H9 (cell line): ENCODE results near the gene LYPD1. TPM values are rescaled to one million over a fixed set of nuclear protein-coding genes. Genes with fewer than 3 reads are reported as not detected.

Source experiments
- DNase-seq: peaks from one replicate; pipeline ENCODE4 v3.0.0-alpha.2; 2017
- H2AFZ ChIP-seq: one replicate; pipeline ENCODE4 v1.6.1; 2013; ENCODE audit warnings: mild to moderate bottlenecking, low read length, control low read depth, moderate library complexity
- H2AK5ac ChIP-seq: 2 replicates; pipeline ENCODE4 v1.6.1; 2013; ENCODE audit warnings: low read length, control low read depth, mixed read lengths; ENCODE audit not compliant: insufficient read length
- H2BK120ac ChIP-seq: one replicate; pipeline ENCODE4 v1.6.1; 2013; ENCODE audit warnings: low read depth, mild to moderate bottlenecking, low read length, control low read depth, inconsistent platforms; ENCODE audit not compliant: poor library complexity, severe bottlenecking
- H2BK12ac ChIP-seq: 2 replicates; pipeline ENCODE4 v1.6.1; 2013; ENCODE audit warnings: low read length, control low read depth, mixed read lengths, low read depth; ENCODE audit not compliant: insufficient read length
- H2BK15ac ChIP-seq: 2 replicates; pipeline ENCODE4 v1.6.1; 2013; ENCODE audit warnings: low read depth, low read length, control low read depth
- H2BK20ac ChIP-seq: one replicate; pipeline ENCODE4 v1.6.1; 2013; ENCODE audit warnings: low read depth, mild to moderate bottlenecking, low read length, control low read depth, inconsistent platforms; ENCODE audit not compliant: poor library complexity, severe bottlenecking
- H2BK5ac ChIP-seq: 2 replicates; pipeline ENCODE4 v1.6.1; 2013; ENCODE audit warnings: low read length, control low read depth, mixed read lengths; ENCODE audit not compliant: insufficient read length
- H3K14ac ChIP-seq: 2 replicates; pipeline ENCODE4 v1.6.1; 2013; ENCODE audit warnings: low read length, control low read depth; ENCODE audit not compliant: insufficient read depth
- H3K18ac ChIP-seq: 2 replicates; pipeline ENCODE4 v1.6.1; 2013; ENCODE audit warnings: low read depth, mild to moderate bottlenecking, mixed read lengths, low read length, control low read depth; ENCODE audit not compliant: insufficient read length
- H3K23ac ChIP-seq: 2 replicates; pipeline ENCODE4 v1.6.1; 2013; ENCODE audit warnings: low read length, control low read depth, mixed read lengths, low read depth; ENCODE audit not compliant: insufficient read length
- H3K23me2 ChIP-seq: 2 replicates; pipeline ENCODE4 v1.6.1; 2013; ENCODE audit warnings: low read depth, mild to moderate bottlenecking, mixed read lengths, low read length, control low read depth; ENCODE audit not compliant: insufficient read length, poor library complexity, severe bottlenecking
- H3K27ac ChIP-seq: 2 replicates; pipeline ENCODE4 v1.5.1; 2013; ENCODE audit warnings: low read length, control low read depth, mixed read lengths, low read depth; ENCODE audit not compliant: insufficient read length
- H3K27me3 ChIP-seq: 2 replicates; pipeline ENCODE4 v1.6.1; 2013; ENCODE audit warnings: low read length, control low read depth, inconsistent platforms; ENCODE audit not compliant: insufficient read depth
- H3K4ac ChIP-seq: 2 replicates; pipeline ENCODE4 v1.6.1; 2013; ENCODE audit warnings: low read depth, mild to moderate bottlenecking, control low read depth, inconsistent platforms, low read length, moderate library complexity
- H3K4me1 ChIP-seq: 2 replicates; pipeline ENCODE4 v1.6.1; 2013; ENCODE audit warnings: low read length, control low read depth, inconsistent platforms; ENCODE audit not compliant: insufficient read depth
- H3K4me2 ChIP-seq: 2 replicates; pipeline ENCODE4 v1.6.1; 2013; ENCODE audit warnings: low read length, control low read depth, mixed read lengths; ENCODE audit not compliant: insufficient read length, insufficient read depth
- H3K56ac ChIP-seq: 2 replicates; pipeline ENCODE4 v1.6.1; 2013; ENCODE audit warnings: low read depth, mild to moderate bottlenecking, mixed read lengths, low read length, control low read depth; ENCODE audit not compliant: insufficient read length
- H3K79me1 ChIP-seq: 2 replicates; pipeline ENCODE4 v1.6.1; 2013; ENCODE audit warnings: low read depth, mild to moderate bottlenecking, moderate library complexity, low read length, control low read depth, inconsistent platforms; ENCODE audit not compliant: insufficient read depth, poor library complexity, severe bottlenecking
- H3K79me2 ChIP-seq: 2 replicates; pipeline ENCODE4 v1.6.1; 2013; ENCODE audit warnings: low read length, control low read depth, inconsistent platforms; ENCODE audit not compliant: insufficient read depth
- H3K9ac ChIP-seq: 2 replicates; pipeline ENCODE4 v1.6.1; 2013; ENCODE audit warnings: low read length, control low read depth, mixed read lengths; ENCODE audit not compliant: insufficient read length; ENCODE audit errors: extremely low read depth
- H3K9me3 ChIP-seq: one replicate; pipeline ENCODE4 v1.6.1; 2013; ENCODE audit warnings: low read depth, low read length, inconsistent platforms; ENCODE audit not compliant: control insufficient read depth
- H3T11ph ChIP-seq: one replicate; pipeline ENCODE4 v1.6.1; 2013; ENCODE audit warnings: mild to moderate bottlenecking, low read length, control low read depth, inconsistent platforms
- H4K20me1 ChIP-seq: one replicate; pipeline ENCODE4 v1.6.1; 2013; ENCODE audit not compliant: control insufficient read depth, insufficient read length, insufficient read depth
- H4K5ac ChIP-seq: 2 replicates; pipeline ENCODE4 v1.6.1; 2013; ENCODE audit warnings: low read depth, mild to moderate bottlenecking, mixed read lengths, low read length, control low read depth; ENCODE audit not compliant: insufficient read length
- H4K8ac ChIP-seq: replicated peaks from 2 replicates; pipeline ENCODE4 v1.6.1; 2013; ENCODE audit warnings: low read length, control low read depth, mixed read lengths, low read depth; ENCODE audit not compliant: insufficient read length
- H4K91ac ChIP-seq: 2 replicates; pipeline ENCODE4 v1.6.1; 2013; ENCODE audit warnings: low read depth, mild to moderate bottlenecking, moderate library complexity, mixed read lengths, low read length, control low read depth; ENCODE audit not compliant: insufficient read length
- H3K27ac Mint-ChIP-seq, 3 experiments: 2 replicates in 2 of 3; 3 replicates in 1 of 3; pipeline ENCODE4 v1.8.0; 2020 to 2021; ENCODE audit warnings: mixed read lengths in 3 of 3, mild to moderate bottlenecking in 1 of 3, moderate library complexity in 1 of 3
- H3K27me3 Mint-ChIP-seq: 2 replicates; pipeline ENCODE4 v1.8.0; 2021; ENCODE audit warnings: low read depth, mild to moderate bottlenecking, moderate library complexity, mixed read lengths
- H3K36me3 Mint-ChIP-seq, 3 experiments: 2 replicates in 2 of 3; 3 replicates in 1 of 3; pipeline ENCODE4 v1.8.0; 2020 to 2021; ENCODE audit warnings: low read depth in 3 of 3, mixed read lengths in 3 of 3; ENCODE audit not compliant: insufficient read depth in 1 of 3
- H3K4me1 Mint-ChIP-seq, 2 experiments: 2 replicates each; pipeline ENCODE4 v1.8.0; 2020; ENCODE audit warnings: mixed read lengths in 2 of 2
- H3K4me3 Mint-ChIP-seq, 2 experiments: 2 replicates in 1 of 2; 3 replicates in 1 of 2; pipeline ENCODE4 v1.8.0; 2020 to 2021; ENCODE audit warnings: mild to moderate bottlenecking in 2 of 2, mixed read lengths in 2 of 2, moderate library complexity in 1 of 2
- H3K9me3 Mint-ChIP-seq, 2 experiments: 2 replicates in 1 of 2; 3 replicates in 1 of 2; pipeline ENCODE4 v1.8.0; 2020; ENCODE audit warnings: mild to moderate bottlenecking in 2 of 2, mixed read lengths in 2 of 2, moderate library complexity in 1 of 2
- WGBS: extraction: QIAGEN DNeasy Blood & Tissue Kit; methylation state at CpG from one replicate; pipeline ENCODE4 v1.1.7; 2013; ENCODE audit warnings: missing lambda C conversion rate, low lambda C conversion rate, mixed read lengths; ENCODE audit not compliant: insufficient read length; ENCODE audit errors: extremely low coverage; 5-methylcytosine and 5-hydroxymethylcytosine counted together
- total RNA-seq: library from RNA; stranded (reverse); gene quantifications from 2 replicates; pipeline ENCODE4 v1.2.1, GENCODE V29; 2021
- TF ChIP-seq, protein P1 (sequence below): fragments of 200-600 bp; sonication (generic); conservative IDR thresholded peaks from 3 replicates; pipeline ENCODE4 v1.8.0; 2021; ENCODE audit warnings: antibody characterized with exemption, mild to moderate bottlenecking

LYPD1 gene
- total RNA-seq, 1 experiment from 2014 or later, result 10.6 TPM

DNA sequence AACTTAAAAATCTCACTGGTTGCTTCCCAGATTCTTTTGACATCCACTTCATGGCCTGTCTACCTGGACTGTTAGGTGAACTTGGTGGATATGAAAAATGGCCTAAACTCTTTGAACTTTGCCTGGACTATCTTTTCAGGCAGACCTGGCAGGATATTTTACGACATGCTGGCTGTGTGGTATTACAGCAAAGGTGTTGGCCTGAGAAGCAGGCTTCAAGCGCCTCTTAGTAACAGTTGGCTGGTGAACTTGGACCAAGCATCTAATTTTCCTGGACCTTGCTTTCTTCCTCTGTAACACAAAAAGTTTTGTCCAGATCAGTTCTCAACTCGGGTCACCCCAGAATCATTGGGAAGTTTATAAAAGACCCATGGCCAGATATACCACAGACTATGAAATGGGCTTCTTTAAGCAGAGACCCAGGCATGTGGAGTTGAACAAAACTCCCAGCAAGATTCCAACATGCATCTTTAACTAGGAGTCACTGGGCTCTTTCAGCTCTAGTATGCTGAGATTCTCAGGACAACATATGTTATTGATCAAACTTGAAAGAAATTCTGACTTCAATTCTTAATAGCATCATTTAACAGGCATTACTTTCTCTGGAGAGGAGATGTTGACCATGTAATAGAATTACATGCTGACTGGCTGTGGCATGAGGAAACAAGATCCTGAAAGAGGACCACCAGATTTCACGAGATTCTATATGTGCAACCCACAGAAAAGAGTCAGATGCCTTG, 4.4 kb downstream of the LYPD1 start:
- H3K4me1 Mint-ChIP-seq, result peaks cover 4 to 6% of the 10 kb centered on the region in 2 experiments

More for the DNA sequence above, 4.4 kb downstream of the LYPD1 start:
- Histone ChIP-seq H3K79me1 (no peaks in the 10 kb centered on the region), H3K27ac (no peak overlapping the region), H2AFZ (no peak overlapping the region), H3K4me2 (no peak overlapping the region), H3K4me1 (no peaks in the 10 kb centered on the region), H3T11ph (no peak overlapping the region), H2BK120ac (no peak overlapping the region), H4K8ac (no peak overlapping the region), H2BK20ac (no peak overlapping the region), H3K18ac (no peak overlapping the region), H4K5ac (no peak overlapping the region), H3K9me3 (no peaks in the 10 kb centered on the region), H3K23ac (no peak overlapping the region), H3K23me2 (peaks cover 23% of the 10 kb centered on the region), H3K14ac (no peak overlapping the region), H4K20me1 (no peaks in the 10 kb centered on the region), H2AK5ac (no peak overlapping the region), H2BK12ac (no peak overlapping the region), H3K27me3 (peaks cover 21% of the 10 kb centered on the region; the same call in 1 of the 2 replicates), H2BK15ac (no peak overlapping the region), H3K9ac (no peak overlapping the region), H4K91ac (no peak overlapping the region), H3K4ac (no peak overlapping the region), H3K79me2 (no peaks in the 10 kb centered on the region), H2BK5ac (no peak overlapping the region), H3K56ac (no peak overlapping the region)
- TF ChIP-seq, protein P1, sequence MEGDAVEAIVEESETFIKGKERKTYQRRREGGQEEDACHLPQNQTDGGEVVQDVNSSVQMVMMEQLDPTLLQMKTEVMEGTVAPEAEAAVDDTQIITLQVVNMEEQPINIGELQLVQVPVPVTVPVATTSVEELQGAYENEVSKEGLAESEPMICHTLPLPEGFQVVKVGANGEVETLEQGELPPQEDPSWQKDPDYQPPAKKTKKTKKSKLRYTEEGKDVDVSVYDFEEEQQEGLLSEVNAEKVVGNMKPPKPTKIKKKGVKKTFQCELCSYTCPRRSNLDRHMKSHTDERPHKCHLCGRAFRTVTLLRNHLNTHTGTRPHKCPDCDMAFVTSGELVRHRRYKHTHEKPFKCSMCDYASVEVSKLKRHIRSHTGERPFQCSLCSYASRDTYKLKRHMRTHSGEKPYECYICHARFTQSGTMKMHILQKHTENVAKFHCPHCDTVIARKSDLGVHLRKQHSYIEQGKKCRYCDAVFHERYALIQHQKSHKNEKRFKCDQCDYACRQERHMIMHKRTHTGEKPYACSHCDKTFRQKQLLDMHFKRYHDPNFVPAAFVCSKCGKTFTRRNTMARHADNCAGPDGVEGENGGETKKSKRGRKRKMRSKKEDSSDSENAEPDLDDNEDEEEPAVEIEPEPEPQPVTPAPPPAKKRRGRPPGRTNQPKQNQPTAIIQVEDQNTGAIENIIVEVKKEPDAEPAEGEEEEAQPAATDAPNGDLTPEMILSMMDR, result no peak
- no CpG with 5 or more reads among the region's 4 CpGs for WGBS
- no peaks in the 10 kb centered on the region; a peak in 2 of 5 replicates for H3K9me3 Mint-ChIP-seq
- H3K27me3 Mint-ChIP-seq, result peaks cover 49% of the 10 kb centered on the region
- H3K36me3 Mint-ChIP-seq, result no peaks in the 10 kb centered on the region
- no peak overlapping the region for H3K4me3 Mint-ChIP-seq
- DNase-seq, result no peak
- H3K27ac Mint-ChIP-seq, result no peak overlapping the region
